Cardiac fibroblast (primary cell): Measurements from ENCODE around the gene SOX2.

ENCODE experiments used
- DNase-seq, 2 donors: peaks; one replicate each; pipeline versions ENCODE4 v3.0.0 to v3.0.0-alpha.2; 2010; ENCODE audit warnings: low read depth in 2 of 2
- H3K4me3 ChIP-seq, 2 donors: replicated peaks in 1 of 2; 1 replicate in 1 of 2; 2 replicates in 1 of 2; pipeline ENCODE4 v1.5.1; 2011; ENCODE audit warnings: low read depth in 2 of 2, low read length in 2 of 2, mild to moderate bottlenecking in 2 of 2, moderate library complexity in 1 of 2
- TF ChIP-seq, protein P1 (sequence below): IDR thresholded peaks from one replicate; pipeline ENCODE4 v1.5.1; 2011; ENCODE audit warnings: low read depth, mild to moderate bottlenecking, low read length, inconsistent platforms

Gene SOX2

DNA sequence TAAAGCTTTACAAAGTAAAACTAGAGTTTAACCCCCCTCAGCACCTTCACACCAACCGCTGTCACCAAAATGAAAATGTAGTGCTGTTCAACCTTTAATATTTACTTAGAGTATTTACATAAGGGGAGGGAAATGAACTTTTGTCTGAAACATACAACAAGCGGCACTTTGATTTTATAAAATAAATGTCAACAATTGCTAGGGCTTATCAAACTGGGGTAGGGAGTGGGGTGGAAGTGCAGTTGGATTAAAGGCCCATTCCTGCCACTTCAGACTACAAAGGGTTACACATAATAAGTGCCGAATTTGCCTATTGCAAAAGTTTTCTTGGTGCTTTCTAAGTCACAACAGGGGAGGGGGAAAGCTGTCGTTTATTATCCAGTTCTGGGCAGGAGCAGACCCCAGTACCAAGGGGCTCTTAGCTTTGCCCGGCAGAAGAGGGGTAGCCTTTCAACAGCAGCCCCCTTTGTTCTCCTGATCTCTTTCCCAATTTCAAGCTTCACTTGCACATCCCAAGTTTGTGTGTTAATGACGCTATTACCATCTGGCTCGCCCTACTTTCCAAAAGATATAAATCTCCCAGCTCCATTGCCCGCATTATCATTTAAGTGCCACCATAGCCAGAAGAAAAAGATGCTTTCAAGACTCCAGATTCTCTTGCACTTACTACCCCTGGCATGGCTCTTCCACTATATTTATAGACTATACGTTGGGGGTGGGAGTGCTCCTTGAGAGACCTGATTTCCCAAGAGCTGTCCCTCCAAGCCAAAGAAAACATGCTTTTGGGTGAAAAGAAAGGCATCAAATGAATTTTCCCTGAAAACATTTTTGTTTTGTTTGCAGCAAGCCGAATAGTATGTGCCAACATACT lies 17.0 kb downstream of the SOX2 start:
- H3K4me3 ChIP-seq: no peak overlapping the region
- TF ChIP-seq, protein P1, sequence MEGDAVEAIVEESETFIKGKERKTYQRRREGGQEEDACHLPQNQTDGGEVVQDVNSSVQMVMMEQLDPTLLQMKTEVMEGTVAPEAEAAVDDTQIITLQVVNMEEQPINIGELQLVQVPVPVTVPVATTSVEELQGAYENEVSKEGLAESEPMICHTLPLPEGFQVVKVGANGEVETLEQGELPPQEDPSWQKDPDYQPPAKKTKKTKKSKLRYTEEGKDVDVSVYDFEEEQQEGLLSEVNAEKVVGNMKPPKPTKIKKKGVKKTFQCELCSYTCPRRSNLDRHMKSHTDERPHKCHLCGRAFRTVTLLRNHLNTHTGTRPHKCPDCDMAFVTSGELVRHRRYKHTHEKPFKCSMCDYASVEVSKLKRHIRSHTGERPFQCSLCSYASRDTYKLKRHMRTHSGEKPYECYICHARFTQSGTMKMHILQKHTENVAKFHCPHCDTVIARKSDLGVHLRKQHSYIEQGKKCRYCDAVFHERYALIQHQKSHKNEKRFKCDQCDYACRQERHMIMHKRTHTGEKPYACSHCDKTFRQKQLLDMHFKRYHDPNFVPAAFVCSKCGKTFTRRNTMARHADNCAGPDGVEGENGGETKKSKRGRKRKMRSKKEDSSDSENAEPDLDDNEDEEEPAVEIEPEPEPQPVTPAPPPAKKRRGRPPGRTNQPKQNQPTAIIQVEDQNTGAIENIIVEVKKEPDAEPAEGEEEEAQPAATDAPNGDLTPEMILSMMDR: no peak
- DNase-seq: no peak

DNA sequence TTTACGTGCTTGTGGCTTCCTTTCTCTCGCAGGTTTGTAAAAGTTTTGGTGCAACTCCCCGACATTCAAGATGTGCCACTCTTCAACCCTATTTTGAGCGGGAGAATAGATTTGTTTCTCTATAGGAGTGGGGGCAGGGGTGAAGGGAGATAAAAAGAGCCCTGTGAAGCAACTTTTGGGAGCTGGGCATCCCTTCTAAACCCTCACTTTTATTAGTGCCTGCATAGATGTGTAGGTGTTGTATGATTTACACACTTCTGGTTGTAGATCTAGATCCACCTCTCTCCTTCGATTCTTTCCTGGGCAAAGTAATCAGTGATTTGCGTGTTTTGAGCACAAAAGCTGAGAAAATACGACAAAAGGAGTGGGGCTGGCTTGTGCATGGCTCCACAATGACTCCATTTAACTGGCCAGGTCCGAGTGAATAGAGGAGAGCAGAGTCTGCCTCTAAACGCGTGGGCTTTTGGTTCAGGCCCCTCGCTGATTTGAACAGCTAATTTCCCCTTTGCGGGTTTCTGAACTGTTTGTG lies 17.7 kb downstream of the SOX2 start:
- DNase-seq: no peak
- TF ChIP-seq, protein P1: no peak
- H3K4me3 ChIP-seq: no peak overlapping the region

DNA sequence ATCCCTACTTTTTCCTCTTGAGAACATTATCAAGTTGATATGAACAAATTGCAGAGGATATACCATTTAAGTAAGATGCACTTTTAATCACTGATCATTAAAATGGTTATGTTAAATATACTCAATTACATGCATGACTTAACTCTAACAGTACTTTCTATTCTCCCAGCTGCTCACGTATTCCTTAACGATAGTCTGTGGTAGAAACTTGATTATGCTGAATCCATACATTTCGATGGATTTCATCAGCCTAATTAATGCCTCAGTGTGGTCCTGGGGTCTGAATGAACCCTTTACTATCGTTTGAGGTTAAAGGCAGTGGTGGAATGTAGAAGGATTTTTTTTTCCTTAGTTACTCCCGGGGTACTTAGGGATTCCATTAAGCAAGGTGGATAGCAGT lies 18.6 kb downstream of the SOX2 start:
- TF ChIP-seq, protein P1: no peak
- H3K4me3 ChIP-seq: no peak overlapping the region
- no peak for DNase-seq

DNA sequence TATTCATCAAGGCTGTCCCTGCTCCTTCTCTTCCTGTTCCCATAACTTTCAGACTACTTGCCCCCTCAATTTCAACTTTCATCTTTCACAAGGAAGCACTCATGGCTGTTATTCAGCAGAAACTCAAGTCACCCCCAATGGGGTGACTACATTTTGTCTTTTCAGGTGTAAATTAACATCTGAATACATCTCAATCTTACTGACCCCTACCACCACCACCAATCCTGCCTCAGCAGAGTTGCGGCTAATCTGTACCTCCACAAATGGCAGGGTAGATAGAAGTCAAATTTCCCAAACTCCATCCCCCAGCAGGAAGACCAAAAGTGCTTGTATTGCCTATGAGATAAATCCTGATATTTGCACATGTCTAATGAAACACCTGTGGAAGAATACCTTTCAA lies 19.2 kb downstream of the SOX2 start:
- no peak overlapping the region for H3K4me3 ChIP-seq
- DNase-seq: no peak
- TF ChIP-seq, protein P1: no peak

DNA sequence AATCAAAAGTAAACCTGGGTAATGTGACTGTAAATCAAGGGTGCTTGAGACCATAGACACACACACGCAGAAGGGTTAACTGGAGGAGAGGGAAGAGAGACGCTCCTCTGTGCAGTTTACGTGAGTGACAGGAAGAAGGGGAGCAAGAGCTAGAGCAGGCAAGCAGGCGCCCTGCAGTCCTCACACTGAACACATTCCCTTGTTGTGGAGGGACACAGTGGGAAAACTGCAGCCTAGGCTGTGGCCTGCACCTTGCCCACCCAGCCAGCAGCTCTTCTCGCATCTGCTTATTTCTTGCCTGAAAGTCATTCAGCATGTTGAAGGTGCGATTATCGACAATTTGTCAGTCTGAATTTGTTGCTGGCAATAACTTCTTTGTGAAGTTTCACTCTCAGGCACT lies 24.2 kb downstream of the SOX2 start:
- DNase-seq: no peak
- TF ChIP-seq, protein P1: no peak
- no peak overlapping the region for H3K4me3 ChIP-seq

DNA sequence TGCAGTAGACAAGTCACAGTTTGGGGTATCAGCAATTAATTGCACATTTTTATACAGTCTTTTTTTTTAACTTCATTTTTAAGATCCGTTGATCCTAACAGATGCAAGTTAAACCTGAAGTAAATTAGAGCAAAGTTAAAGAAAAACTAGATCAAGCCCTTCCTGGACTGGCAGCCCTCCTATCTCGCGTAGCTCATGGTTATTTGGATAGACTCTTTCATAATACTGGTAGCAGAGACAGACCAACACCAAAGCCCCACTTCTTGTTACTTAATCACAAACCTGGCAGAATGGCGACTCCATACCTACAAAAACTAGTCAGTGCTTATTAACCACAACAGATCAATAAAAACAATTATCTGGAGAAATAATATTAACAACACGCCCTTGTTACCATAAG lies 26.8 kb downstream of the SOX2 start:
- TF ChIP-seq, protein P1: no peak

More for the DNA sequence above, 26.8 kb downstream of the SOX2 start:
- DNase-seq: no peak
- H3K4me3 ChIP-seq: no peak overlapping the region
